Adipocyte (in vitro differentiated cells): Measurements from ENCODE around the gene ZBP1.

ENCODE experiments used
- DNase-seq: peaks from one replicate; pipeline ENCODE4 v3.0.0-alpha.2; 2015; ENCODE audit warnings: low read depth
- H3K27me3 ChIP-seq: replicated peaks from 2 replicates; pipeline ENCODE4 v1.7.0; 2013; ENCODE audit warnings: mild to moderate bottlenecking, low read length, moderate library complexity; ENCODE audit not compliant: control insufficient read depth, insufficient read depth
- H3K36me3 ChIP-seq: 2 replicates; pipeline ENCODE4 v1.7.0; 2013; ENCODE audit warnings: low read length, mild to moderate bottlenecking, moderate library complexity; ENCODE audit not compliant: control insufficient read depth, insufficient read depth, severe bottlenecking
- H3K4me1 ChIP-seq: 2 replicates; pipeline ENCODE4 v1.7.0; 2013; ENCODE audit warnings: mild to moderate bottlenecking, low read length, moderate library complexity; ENCODE audit not compliant: control insufficient read depth, insufficient read depth
- H3K4me3 ChIP-seq: 2 replicates; pipeline ENCODE4 v1.7.0; 2013; ENCODE audit warnings: mild to moderate bottlenecking, low read length, moderate library complexity
- H3K9ac ChIP-seq: 2 replicates; pipeline ENCODE4 v1.7.0; 2013; ENCODE audit warnings: mild to moderate bottlenecking, low read length, moderate library complexity
- H3K9me3 ChIP-seq: 2 replicates; pipeline ENCODE4 v1.7.0; 2013; ENCODE audit warnings: mild to moderate bottlenecking, low read length, moderate library complexity; ENCODE audit not compliant: control insufficient read depth

Gene ZBP1

GRCh38 chr20:57560554-57561355 is 59.5 kb downstream of the ZBP1 start, which contains the start of gene PCK1:
PCK1 (plus strand) TSS chr20:57561110; CDS start chr20:57561412, 302 bp downstream.
- peaks cover 30% of the 10 kb centered on the region for H3K27me3 ChIP-seq
- H3K9ac ChIP-seq: peak within 1 kb of the TSS; percentile 63
- H3K4me1 ChIP-seq: peaks cover 20% of the 10 kb centered on the region
- peak within 1 kb of the TSS; percentile 65 for H3K4me3 ChIP-seq
- peaks cover 23% of the 10 kb centered on the region for H3K36me3 ChIP-seq
- peaks cover 2% of the 10 kb centered on the region for H3K9me3 ChIP-seq
- DNase-seq: no peak

GRCh38 chr20:57559658-57560553 is 60.3 kb downstream of the ZBP1 start:
- Histone ChIP-seq H3K4me3 (no peak overlapping the region), H3K36me3 (peaks cover 14% of the 10 kb centered on the region), H3K27me3 (peaks cover 32% of the 10 kb centered on the region), H3K9me3 (peaks cover 4% of the 10 kb centered on the region), H3K9ac (peak overlapping the region; percentile 61), H3K4me1 (peaks cover 20% of the 10 kb centered on the region)
- no peak for DNase-seq

- DNase-seq: no peak
- Histone ChIP-seq H3K9ac (peak overlapping the region; percentile 52), H3K36me3 (peaks cover 8% of the 10 kb centered on the region), H3K27me3 (peaks cover 36% of the 10 kb centered on the region), H3K4me3 (no peak overlapping the region), H3K4me1 (peaks cover 19% of the 10 kb centered on the region), H3K9me3 (peaks cover 4% of the 10 kb centered on the region)
Observed at GRCh38 chr20:57559289-57559634, 61.0 kb downstream of the ZBP1 start.

- Histone ChIP-seq H3K36me3 (peaks cover 3% of the 10 kb centered on the region), H3K9ac (no peak overlapping the region), H3K4me3 (no peak overlapping the region), H3K27me3 (peaks cover 41% of the 10 kb centered on the region), H3K9me3 (peaks cover 4% of the 10 kb centered on the region), H3K4me1 (peaks cover 17% of the 10 kb centered on the region)
- no peak for DNase-seq
Observed at GRCh38 chr20:57558614-57559288, 61.5 kb downstream of the ZBP1 start.

- Histone ChIP-seq H3K9ac (no peak overlapping the region), H3K4me1 (peaks cover 22% of the 10 kb centered on the region), H3K36me3 (no peaks in the 10 kb centered on the region), H3K4me3 (no peak overlapping the region), H3K9me3 (peaks cover 4% of the 10 kb centered on the region), H3K27me3 (peaks cover 48% of the 10 kb centered on the region)
- DNase-seq: no peak
Observed at GRCh38 chr20:57557926-57558613, 62.2 kb downstream of the ZBP1 start.

- Histone ChIP-seq H3K4me1 (peaks cover 33% of the 10 kb centered on the region), H3K9me3 (peaks cover 4% of the 10 kb centered on the region), H3K9ac (no peak overlapping the region), H3K4me3 (no peak overlapping the region), H3K36me3 (no peaks in the 10 kb centered on the region), H3K27me3 (peaks cover 55% of the 10 kb centered on the region)
- no peak for DNase-seq
Observed at GRCh38 chr20:57556980-57557274, 63.3 kb downstream of the ZBP1 start.

GRCh38 chr20:57555457-57556184 is 64.6 kb downstream of the ZBP1 start:
- H3K27me3 ChIP-seq: peaks cover 64% of the 10 kb centered on the region
- DNase-seq: no peak
- peaks cover 33% of the 10 kb centered on the region for H3K4me1 ChIP-seq
- H3K9me3 ChIP-seq: peaks cover 7% of the 10 kb centered on the region
- H3K36me3 ChIP-seq: no peaks in the 10 kb centered on the region
- H3K4me3 ChIP-seq: no peak overlapping the region
- no peak overlapping the region for H3K9ac ChIP-seq
